Measurements from ENCODE around the gene ACTR3C.
"Not testable (repeated sequence)": the region's sequence is repeated elsewhere in the genome, so short reads cannot be mapped to it uniquely, and the experiment has no call there.

Gene ACTR3C

DNA sequence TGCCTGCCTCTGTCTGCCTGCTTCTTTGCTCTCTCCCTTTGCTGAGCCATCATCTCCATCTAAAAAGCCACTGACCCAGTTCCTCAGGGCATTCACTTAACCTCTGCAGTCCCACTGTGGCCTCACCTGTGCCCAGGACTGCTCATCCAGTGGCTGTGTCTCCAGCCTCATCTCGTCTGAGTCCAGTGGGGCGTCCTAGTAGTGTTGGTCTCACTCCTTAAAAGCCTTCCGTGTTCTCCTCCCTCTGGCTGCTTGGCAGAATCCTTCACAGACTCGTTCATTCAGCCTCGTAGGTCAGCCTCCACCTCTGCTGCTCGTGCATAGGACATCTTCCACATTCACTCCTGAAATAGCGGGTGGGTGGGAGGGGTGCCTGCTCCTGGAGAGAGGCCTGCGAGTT is 10.8 kb upstream of the ACTR3C start:
- DNase-seq, result no peak

DNA sequence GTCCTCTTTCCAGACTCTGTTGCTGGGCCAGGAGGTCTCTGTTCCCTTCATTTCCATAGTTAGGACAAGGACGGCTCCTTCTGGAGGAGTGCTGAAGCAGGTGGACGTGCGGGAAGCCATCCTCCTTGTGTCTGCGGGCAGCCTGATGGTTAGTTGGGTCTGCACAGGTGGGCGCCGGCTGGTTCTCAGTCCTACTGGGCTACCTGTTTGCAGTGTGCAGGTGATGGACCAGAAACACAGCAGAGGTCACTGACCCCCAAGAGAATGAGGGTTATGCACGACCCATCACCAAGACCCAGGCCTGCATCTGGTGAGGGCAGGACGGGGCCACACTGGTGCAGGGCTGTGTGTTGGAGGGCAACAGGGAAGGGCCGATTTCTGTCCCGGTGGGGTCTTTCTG is 10.3 kb upstream of the ACTR3C start:
- no peak for DNase-seq

DNA sequence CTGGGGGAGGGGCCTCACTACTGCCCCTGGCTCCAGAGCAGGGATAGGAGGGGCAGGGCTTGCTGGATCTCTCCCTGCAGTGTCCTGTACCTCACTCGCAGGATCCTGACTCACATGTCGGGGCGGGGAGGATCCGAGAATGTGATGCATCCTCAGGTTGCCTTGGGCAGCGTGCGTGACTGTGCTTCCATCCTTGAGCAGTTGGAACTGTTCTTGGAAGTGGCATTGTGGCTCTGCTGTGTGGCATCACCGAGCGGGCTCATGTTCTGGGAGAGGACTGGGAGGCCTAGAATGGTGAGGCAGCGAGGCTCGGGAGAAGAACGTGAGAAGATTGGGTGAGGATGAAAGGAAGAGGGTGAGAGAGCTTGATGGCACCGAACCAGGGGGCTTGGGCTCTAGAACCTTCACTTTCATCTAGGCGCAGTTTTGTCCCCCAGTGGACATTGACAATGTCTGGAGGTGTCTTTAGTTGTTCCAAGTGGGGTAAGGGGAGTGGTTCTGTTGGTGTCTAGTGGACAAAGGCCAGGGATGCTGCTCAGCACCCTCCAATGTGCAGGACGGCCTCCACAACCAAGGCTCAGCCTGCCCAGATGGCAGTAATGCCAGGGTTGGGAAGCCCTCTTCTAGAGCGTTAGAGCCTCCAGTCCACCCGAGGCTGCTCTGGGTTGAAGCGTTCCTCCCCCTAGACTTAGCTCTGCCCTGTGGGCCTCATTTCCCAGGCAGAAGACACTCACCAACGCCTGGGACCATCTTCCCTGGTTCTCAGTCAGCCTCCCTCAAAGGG is 9.7 kb upstream of the ACTR3C start:
- DNase-seq, result no peak

DNA sequence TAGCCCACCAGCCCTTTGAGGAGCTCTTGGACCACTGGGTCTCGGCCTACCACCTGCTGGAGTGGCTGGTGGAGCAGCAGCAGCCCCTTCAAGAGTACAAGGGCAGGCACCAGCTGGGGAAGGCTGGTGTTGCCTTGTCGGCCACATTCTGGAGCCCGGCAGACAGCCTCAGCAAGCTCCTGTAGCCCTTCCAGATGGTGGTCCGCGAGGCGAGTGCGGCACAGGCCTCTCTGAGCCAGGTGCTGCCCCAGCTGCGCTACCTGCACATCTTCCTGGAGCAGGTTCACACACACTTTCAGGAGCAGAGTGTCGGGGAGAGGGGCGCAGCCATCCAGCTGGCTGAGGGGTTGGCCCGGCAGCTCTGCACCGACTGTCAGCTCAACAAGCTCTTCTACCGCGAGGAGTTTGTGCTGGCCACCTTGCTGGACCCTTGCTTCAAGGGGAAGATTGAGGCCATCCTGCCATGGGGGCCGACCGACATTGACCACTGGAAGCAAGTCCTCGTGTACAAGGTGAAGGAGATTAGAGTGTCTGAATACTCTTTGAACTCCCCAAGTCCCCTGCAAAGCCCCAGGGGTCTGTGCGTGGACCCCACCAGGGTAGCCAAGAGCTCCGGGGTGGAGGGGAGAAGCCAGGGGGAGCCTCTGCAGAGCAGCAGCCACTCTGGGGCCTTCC is 7.0 kb upstream of the ACTR3C start:
- no peak for DNase-seq

DNA sequence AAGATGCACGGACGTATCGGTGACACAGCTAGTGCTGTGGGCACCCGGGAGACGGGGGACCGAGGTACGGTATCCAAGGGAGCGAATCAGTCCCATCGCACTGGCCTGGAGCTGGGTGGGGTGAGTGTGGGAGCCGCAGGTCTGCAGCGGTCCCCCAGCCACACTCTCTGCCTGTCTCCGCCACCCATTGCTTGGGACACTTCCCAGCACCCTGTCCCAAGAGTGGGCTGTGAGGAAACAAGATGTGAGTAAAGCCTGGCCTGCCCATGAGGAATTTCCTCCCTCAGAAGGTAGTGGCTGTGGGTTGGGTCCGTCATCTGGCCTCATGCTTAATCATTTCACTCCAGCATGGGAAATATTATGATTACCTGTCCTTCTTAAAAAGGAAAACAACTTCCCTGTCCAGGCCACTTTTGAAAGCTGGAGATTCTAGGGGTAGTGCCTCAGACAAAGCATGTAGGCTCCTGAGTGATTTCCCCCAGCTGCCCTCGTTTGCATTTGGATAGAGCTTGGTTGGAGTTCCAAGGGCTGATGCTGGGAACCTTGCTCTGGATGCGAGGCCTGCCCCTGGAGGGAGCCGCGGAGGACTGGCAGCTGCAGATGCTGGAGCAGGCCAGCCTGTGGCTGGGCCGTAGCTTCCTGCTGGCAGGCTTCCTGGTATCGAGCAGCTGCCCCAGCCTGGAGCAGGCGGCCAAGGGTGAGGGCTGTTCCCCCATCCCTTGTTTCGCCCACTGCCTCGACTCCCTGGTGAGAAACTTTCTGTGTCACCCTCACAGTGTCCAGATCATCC is 6.2 kb upstream of the ACTR3C start:
- no peak for DNase-seq

DNA sequence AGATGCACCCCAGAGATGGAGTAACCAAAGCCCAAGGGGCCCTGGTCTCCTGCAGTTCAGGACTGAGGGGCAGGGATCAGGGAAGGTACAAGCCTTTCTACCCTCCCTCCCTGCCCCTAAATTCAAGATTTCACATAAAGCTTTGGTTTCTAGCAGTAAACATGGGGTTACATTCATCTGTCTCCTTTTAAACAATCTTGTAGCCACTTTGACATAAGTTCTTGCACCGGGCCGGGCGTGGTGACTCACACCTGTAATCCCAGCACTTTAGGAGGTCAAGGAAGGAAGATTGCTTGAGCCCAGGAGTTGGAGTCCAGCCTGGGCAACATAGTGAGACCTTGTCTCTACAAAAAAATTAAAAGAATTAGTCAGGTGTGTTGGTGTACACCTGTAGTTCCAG is 4.0 kb upstream of the ACTR3C start:
- DNase-seq, result no peak

DNA sequence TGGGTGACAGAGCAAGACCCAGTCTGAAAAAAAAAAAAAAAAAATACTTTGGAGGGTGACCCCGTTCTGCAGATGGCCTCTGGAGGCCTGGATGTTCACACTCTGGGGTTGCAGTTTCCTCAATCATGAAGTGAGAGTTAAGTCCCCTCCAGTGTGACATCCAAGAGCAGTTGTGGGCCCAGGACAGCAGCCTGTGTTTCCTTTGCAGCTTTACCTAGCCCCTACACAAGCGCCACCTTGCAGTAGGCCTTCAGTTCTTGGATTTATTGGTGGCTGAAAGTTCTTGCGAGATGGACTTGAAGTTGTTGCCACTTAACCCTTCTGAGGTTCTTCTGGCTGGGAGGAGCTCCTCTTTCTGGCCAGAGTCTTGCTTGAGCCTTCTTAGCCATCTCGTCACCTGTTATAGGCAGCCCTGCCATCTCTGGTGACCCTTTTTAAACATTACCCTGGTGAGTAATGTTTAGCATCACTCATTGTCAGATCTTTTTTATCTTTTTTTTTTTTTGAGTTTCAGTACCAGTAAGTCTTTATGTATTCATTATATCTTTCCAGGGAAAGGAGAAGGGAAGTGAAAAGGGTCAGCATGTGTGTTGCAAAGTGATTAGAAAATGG is 3.4 kb upstream of the ACTR3C start:
- no peak for DNase-seq

DNA sequence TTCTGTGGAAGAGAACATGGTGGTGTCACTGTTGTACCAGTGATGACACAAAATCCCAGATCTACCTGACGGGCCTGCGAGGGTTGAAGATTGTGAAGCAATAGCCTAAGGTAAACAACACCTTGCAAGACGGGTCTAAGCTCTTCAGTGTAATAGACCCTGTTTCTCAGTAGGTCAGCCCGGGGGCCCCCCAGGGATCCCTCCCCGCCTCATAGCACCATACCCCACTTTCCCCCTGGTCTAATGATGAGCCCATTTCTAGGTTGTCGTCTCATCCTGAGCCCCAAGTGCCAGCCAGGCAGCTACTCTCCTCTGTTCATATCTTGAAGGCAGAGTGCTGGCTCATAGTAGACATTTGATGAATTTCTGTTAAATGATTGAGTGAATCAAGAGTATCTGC is 2.6 kb upstream of the ACTR3C start:
- DNase-seq, result no peak

DNA sequence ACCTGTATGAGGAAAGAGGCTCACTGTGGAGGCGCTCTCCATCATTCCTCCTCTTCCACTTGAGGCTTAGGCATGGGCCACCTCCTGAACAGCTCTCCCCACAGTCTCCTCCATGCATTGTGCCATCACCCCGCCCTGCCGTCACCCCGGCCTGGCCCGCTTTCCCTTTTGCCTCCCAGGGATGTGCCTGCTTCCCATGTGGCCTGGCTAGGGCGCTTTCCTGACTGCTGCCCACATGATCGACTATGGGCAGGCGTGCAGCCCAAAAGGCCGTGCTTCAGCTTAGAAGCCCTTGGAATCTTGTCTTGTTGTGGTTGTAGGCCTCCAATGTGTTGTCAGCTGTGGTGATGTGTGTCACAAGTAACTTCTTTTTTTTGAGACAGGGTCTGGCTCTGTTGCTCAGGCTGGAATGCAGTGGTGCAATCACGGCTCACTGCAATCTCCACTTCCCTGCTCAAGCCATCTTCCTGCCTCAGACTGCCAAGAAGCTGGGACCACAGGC is 1.8 kb upstream of the ACTR3C start:
- peak; percentile 28 for DNase-seq

DNA sequence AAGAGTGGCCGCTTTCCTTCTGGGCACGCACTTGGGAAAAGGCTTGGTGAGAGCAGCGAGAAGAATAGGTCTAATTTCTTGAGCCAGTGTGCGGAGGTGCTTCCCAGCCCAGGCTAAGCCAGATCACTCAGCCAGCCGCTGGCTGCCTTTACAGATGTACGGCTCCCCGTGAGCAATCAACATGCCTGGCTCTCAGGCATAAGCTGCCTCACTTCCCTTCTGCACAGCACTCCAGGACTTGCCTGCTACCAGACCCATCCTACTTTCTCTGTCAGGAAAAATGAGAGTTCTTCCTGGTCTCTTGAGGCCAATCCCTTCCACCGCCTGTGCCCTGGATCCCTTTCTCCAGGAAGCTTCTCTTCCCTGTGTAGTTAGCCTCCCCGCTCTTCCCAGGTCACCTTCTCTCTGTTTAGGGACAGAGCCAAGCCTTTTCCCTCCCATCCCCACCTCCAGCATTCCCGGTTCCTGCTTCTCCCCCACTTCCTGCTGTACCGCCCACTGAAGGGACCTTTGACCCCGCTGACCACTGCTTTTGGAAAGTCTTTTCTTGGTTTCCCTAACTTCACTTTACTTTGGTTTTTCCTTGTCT is 1.1 kb upstream of the ACTR3C start:
- peak; percentile 16 for DNase-seq

DNA sequence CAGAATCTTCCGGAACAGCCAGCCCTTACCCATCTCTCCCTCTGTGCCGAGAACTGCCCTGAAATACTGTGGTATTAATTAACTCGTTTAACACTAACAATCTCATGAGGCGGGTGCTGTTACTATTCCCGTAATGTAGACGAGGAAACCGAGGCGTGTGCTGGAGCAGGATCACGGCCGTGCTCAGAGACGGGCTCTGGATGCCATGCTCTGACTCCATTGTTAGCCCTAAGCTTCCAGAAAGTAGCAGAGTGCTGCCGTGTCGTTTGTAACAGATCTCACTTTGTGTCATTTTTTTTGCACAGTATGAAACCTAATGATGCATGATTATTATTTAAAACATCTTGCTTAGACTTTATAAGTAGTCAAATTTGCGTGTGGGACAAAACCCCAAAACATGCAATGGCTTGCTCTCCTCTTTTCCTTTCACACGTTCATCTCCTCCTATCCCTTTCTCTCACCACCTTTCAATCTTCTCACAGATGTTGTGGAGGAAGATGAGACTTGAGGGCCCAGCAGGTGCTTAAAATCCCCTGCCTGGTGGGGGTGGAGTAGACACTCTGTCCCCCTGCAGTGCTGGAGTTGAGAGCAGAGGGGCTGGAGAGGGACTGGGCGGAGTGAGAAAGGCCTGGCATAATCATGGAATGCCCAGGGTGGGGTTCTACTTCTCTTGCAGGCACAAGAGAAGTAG is 482 bp upstream of the ACTR3C start:
- DNase-seq, result peak; percentile 46

DNA sequence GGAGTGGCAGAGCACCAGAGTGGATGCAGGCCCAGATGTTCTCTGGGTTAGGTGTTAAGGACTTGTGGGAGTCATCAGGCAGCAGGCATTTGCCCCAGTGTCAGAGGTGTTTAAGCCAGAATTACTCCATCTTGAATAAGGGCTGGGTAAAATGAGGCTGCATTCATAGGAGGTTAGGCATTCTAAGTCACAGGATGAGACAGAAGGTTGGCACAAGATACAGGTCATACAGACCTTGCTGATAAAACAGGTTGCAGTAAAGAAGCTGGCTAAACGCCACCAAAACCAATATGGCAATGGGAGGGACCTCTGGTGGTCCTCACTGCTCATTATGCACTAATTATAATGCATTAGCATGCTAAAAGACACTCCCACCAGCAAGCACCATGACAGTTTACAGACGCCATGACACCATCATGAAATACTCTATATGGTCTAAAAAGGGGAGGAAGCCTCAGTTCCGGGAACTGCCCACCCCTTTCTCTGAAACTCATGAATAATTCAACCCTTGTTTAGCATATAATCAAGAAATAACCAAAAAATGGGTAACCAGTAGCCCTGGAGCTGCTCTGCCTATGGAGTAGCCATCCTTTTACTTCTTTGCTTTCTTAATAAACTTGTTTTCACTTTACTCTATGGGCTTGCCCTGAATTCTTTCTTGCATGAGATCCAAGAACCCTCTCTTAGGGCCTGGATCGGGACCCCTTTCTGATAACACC is 1.1 kb downstream of the ACTR3C start:
- peak; percentile 73 for DNase-seq

DNA sequence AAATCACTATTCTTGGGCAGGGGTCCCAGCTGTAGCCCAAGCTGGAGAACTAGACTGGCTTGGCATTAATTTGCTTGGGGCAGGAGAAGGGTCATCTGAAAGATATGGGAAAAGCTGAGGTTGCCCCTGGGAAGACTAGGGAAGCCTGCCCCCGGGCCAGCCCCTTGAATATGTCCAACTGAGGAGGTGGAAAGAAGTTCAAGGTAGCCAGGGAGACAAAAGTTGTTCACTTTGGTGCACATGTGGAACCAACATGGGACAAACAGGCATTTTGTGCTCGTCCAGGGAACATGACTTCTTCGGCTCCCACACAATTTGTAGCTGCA is 1.6 kb downstream of the ACTR3C start:
- no peak for DNase-seq

DNA sequence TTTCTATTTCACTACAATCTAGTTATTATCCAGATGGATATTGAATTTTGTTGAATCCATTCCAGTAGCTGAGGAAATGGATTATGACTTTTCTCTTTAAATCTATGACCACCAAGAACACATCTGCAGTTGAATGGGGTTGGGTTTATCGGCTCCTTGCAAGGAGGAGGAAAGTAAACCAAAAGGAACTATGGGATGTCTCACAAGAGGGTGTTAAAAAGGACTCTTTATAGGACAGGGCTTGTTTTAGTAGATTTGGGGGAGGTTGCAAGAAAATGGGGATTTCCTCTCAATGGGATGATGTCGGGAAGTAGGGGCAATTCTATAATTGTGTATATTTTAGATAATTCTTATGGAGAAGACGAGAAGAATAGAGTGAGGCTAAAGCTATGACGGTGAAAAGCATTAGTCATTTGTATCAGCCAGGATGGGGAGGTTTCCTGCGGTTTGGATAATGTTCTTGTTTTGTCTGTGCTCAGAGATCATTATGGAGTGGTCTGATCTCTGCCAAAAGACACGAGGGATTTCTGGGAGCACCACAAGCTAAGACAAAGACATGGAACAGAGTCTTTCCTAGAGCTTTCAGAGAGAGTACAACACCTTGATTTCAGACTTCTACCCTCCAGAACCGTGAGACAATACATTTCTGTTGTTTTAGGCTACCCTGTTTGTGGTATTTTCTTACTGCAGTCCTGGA is 5.4 kb downstream of the ACTR3C start:
- DNase-seq, result no peak

DNA sequence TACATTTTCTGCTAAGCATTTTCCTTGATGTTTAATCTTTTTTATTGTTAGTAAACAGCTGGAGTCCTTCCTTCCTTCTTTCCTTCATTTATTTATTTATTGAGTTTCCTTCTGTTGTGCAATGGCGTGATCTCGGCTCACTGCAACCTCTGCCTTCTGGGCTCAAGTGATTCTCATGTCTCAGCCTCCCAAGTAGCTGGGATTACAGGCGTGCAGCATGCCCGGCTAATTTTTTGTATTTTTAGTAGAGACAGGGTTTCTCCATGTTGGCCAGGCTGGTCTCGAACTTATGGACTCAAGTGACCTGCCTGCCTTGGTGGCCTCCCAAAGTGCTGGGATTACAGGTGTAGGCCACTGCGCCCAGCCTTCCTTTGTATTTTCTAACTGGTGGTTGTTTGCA is 6.4 kb downstream of the ACTR3C start:
- DNase-seq, result not testable (repeated sequence)

DNA sequence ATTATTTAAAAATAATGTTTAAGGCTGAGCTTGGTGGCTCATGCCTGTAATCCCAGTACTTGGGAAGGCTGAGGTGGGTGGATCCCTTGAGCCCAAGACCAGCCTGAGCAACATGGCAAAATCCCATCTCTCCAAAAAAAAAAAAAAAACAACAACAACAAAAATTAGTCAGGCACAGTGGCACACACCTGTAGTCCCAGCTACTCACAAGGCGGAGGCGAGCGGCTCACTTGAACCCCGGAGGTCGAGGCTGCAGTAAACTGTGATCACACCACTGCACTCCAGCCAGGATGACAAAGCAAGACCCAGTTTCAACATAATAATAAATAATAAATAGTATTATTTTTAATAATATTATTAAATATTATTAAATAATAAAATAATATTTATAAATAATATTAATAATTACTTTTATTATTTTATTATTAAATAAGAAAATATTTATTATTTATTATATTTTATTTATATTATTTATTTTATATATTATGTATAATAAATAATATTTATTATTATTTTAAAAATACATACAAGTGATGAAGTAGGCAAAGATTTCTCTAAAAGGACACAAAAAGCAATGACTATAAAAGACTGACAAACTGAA is 8.6 kb downstream of the ACTR3C start:
- DNase-seq, result no peak

DNA sequence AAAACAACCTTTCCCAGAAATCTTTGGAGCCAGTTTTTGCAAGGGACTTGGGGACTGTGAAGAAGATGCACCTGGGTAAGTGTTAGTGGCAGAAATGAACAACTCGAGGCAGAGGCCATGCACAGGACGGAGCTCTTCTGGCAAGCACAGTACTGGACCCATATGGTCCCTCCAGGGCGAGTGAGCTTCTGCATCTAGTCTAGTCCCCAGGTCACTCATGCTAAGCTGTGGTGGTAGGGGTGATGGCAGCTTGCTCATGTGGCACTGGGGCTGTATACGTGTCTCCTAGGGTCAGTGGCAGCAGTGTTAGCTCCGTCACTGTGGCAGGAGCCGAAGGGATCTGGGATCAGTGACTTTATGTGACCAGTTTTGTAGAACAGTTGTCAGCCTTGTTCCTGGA is 9.5 kb downstream of the ACTR3C start:
- DNase-seq, result no peak

DNA sequence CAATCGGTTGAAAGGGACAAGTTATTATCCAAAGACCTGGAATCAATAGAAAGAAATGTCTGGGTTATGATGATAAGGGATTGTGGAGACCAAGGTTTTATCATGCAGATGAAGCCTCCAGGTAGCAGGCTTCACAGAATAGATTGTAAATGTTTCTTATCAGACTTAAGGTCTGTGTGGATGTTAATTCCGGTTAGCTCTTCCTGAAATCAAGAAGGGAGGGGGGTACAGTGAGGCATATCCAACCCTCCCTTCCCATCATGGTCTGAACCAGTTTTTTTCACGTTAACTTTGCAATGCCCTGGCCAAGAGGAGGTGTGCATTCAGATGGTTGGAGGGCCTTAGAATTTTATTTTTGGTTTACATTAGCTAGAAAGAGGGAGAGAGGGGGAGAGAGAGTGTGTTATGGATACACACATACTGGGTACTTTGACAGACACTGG is 10.0 kb downstream of the ACTR3C start:
- DNase-seq, result peak; percentile 25

DNA sequence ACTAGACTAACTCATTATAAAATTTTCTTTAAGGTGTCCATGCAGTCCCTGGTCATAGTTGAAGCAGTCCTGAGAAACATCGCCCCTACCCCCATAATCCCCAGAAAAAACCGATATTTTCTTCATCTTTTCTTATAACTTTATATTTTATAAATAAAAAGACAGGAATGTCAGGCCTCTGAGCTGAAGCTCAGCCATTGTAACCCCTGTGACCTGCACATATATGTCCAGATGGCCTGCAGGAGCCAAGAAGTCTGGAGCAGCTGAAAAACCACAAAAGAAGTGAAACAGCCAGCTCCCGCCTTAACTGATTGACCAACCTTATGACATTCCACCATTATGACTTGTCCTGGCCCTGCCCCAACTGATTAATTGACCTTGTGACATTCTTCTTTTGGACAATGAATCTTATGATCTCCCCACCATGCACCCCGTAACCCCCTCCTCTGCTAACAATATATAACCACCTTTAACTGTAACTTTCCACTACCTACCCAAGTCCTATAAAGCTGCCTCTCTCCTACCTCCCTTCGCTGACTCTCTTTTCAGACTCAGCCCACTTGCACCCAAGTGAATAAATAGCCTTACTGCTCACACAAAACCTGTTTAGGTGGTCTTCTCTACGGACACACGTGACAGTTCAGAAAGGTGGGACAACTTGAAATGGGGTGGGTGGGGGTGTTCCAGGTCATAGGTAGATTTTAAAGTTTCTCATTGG is 10.5 kb downstream of the ACTR3C start:
- DNase-seq, result peak; percentile 23

DNA sequence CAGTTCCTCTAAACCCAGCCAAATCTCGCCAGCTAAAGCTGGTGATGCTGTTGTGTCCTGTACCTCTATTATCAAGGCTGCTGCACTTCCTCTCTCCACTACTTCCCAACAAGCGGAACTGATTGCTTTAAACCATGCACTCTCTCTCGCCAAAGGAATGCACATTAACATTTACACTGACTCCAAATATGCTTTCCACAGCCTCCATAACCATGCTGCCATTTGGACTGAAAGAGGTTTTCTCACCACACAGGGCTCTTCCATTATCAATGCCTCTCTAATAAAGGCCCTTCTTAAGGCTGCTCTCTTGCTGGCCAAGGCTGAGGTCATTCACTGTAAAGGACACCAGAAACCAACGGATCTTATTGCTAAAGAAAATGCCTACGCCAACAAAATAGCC is 11.6 kb downstream of the ACTR3C start:
- DNase-seq, result no peak
